Ishikawa (cell line): ENCODE data around the gene RPL18A.

Source experiments
- CEBPB ChIP-seq: IDR thresholded peaks from 2 replicates; pipeline ENCODE4 v1.6.1; 2012
- CREB1 ChIP-seq: IDR thresholded peaks from 2 replicates; pipeline ENCODE4 v1.6.1; 2012; ENCODE audit warnings: low read depth
- EGR1 ChIP-seq: IDR thresholded peaks from 2 replicates; pipeline ENCODE4 v1.6.1; 2012
- EP300 ChIP-seq: IDR thresholded peaks from 2 replicates; pipeline ENCODE4 v1.6.1; 2012; ENCODE audit warnings: borderline replicate concordance
- FOXM1 ChIP-seq: IDR thresholded peaks from 2 replicates; pipeline ENCODE4 v1.6.1; 2012; ENCODE audit warnings: low read depth, borderline replicate concordance
- NFIC ChIP-seq: IDR thresholded peaks from 2 replicates; pipeline ENCODE4 v1.6.1; 2012
- RAD21 ChIP-seq: IDR thresholded peaks from 2 replicates; pipeline ENCODE4 v1.6.1; 2012; ENCODE audit warnings: low read depth
- REST ChIP-seq: IDR thresholded peaks from 2 replicates; pipeline ENCODE4 v1.6.1; 2012; ENCODE audit warnings: low read depth, mild to moderate bottlenecking
- TAF1 ChIP-seq: IDR thresholded peaks from 2 replicates; pipeline ENCODE4 v1.6.1; 2012; ENCODE audit warnings: low read depth, mild to moderate bottlenecking
- TCF12 ChIP-seq: IDR thresholded peaks from 2 replicates; pipeline ENCODE4 v1.6.1; 2012; ENCODE audit warnings: low read depth
- TEAD4 ChIP-seq: IDR thresholded peaks from 2 replicates; pipeline ENCODE4 v1.6.1; 2012
- USF1 ChIP-seq: IDR thresholded peaks from 2 replicates; pipeline ENCODE4 v1.6.1; 2012
- YY1 ChIP-seq: IDR thresholded peaks from 2 replicates; pipeline ENCODE4 v1.6.1; 2012; ENCODE audit warnings: low read depth
- ZBTB7A ChIP-seq: IDR thresholded peaks from 2 replicates; pipeline ENCODE4 v1.6.1; 2012; ENCODE audit warnings: low read depth
- TF ChIP-seq, protein P1 (sequence below): IDR thresholded peaks from 2 replicates; pipeline ENCODE4 v1.6.1; 2012

RPL18A gene

DNA sequence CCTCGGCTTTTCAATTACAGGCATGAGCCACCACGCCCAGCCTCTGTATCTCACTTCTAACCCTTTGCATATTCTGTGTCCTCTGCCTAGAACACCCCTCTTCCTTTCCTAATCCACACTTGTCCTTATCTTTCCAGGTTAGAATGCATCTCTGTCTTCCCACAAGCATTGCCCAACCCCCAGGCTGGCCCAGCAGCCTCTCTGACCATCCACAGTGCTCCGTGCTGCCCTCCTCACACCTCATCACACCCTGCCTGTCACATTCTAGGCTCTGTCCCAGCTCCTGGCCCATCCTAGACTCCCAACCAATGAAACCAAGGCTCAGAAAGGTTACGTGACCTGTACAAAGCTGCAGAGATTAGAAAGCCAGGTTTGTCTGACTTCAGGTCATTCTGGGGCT is 23.2 kb upstream of the RPL18A start:
- no peak for TF ChIP-seq REST
- TF ChIP-seq TEAD4: no peak
- no peak for TF ChIP-seq TAF1
- TF ChIP-seq CEBPB: no peak
- TF ChIP-seq YY1: no peak
- TF ChIP-seq EP300: no peak
- TF ChIP-seq, protein P1, sequence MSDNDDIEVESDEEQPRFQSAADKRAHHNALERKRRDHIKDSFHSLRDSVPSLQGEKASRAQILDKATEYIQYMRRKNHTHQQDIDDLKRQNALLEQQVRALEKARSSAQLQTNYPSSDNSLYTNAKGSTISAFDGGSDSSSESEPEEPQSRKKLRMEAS: no peak
- TF ChIP-seq EGR1: no peak
- TF ChIP-seq ZBTB7A: no peak
- no peak for TF ChIP-seq TCF12
- TF ChIP-seq CREB1: no peak
- no peak for TF ChIP-seq USF1
- no peak for TF ChIP-seq RAD21
- TF ChIP-seq NFIC: no peak
- no peak for TF ChIP-seq FOXM1

DNA sequence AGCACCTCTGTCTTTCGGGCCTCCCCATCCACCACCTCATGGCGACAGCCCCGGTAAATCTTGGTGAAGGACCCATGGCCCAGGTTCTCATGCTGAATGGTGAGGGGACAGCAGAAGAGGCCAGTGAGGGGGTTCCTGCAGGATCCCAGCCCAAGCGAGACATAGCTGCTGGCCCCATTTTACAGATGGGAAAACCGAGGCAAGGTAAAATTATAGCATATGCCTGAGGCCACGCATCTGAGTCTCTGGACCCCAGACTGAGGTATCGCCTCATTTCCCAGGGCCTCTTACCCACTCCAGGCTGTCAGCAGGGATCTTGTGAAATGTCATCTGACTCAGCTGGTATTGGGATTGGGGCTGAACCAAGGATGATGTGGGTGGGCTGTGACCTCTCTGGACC is 21.7 kb upstream of the RPL18A start:
- TF ChIP-seq NFIC: no peak
- TF ChIP-seq TCF12: no peak
- no peak for TF ChIP-seq EP300
- no peak for TF ChIP-seq RAD21
- no peak for TF ChIP-seq CEBPB
- no peak for TF ChIP-seq YY1
- TF ChIP-seq REST: no peak
- TF ChIP-seq USF1: no peak
- TF ChIP-seq, protein P1: no peak
- no peak for TF ChIP-seq FOXM1
- TF ChIP-seq ZBTB7A: no peak
- no peak for TF ChIP-seq TAF1
- no peak for TF ChIP-seq TEAD4
- TF ChIP-seq EGR1: no peak
- TF ChIP-seq CREB1: no peak

- TF ChIP-seq YY1 (no peak), ZBTB7A (no peak), EP300 (no peak), USF1 (no peak), REST (no peak), CEBPB (no peak), TCF12 (no peak), TAF1 (no peak), TEAD4 (no peak), RAD21 (no peak), NFIC (no peak), EGR1 (no peak), CREB1 (no peak), FOXM1 (no peak)
- TF ChIP-seq, protein P1: no peak
Observed at GRCh38 chr19:17840019-17840418, 19.7 kb upstream of the RPL18A start.

- TF ChIP-seq EP300: no peak
- no peak for TF ChIP-seq RAD21
- TF ChIP-seq TAF1: peak; percentile 15; the same call in 1 of the 2 replicates
- no peak for TF ChIP-seq EGR1
- TF ChIP-seq CEBPB: no peak
- no peak for TF ChIP-seq YY1
- no peak for TF ChIP-seq TEAD4
- TF ChIP-seq NFIC: no peak
- peak; percentile 70 for TF ChIP-seq ZBTB7A
- TF ChIP-seq, protein P1: peak; percentile 63; the same call in 1 of the 2 replicates
- no peak for TF ChIP-seq REST
- TF ChIP-seq USF1: no peak
- TF ChIP-seq CREB1: 0 out of 2 replicates have a peak, but pooled peaks have one; percentile 28
- TF ChIP-seq TCF12: peak; percentile 42; the same call in 1 of the 2 replicates
- TF ChIP-seq FOXM1: no peak
Observed at GRCh38 chr19:17841371-17841809, 18.3 kb upstream of the RPL18A start.
